Stimulated activated CD4-positive, alpha-beta T cell treated with anti-CD3 and anti-CD28 coated beads, Interleukin-2, amount 100 ng/mL, for 4 hours (primary cell): ENCODE measurements around the gene LYSET.
"Not testable (repeated sequence)": the region's sequence is repeated elsewhere in the genome, so short reads cannot be mapped to it uniquely, and the experiment has no call there.

Source experiments
- DNase-seq: peaks from one replicate; pipeline ENCODE4 v3.0.0-alpha.2; 2020; ENCODE audit warnings: low read depth

The LYSET gene

DNA sequence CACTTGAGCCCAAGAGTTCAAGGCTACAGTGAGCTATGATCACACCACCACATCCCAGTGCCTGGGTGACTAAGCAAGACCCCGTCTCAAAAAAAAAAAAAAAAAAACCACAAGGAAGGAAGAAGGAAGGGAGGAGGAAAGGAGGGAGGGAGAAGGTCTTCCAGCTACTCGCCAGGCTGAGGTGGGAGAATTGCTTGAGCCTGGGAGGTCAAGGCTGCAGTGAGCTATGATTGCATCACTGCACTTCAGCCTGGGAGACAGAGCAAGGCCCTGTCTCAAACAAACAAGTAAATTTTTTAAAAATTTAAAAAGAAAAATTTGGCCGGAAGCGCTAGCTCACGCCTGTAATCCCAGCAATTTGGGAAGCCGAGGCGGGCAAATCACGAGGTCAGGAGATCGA, 16.5 kb upstream of the LYSET start:
- not testable (repeated sequence) for DNase-seq

- not testable (repeated sequence) for DNase-seq
Measured at GRCh38 chr14:93169619-93170018, 15.5 kb upstream of the LYSET start.

DNA sequence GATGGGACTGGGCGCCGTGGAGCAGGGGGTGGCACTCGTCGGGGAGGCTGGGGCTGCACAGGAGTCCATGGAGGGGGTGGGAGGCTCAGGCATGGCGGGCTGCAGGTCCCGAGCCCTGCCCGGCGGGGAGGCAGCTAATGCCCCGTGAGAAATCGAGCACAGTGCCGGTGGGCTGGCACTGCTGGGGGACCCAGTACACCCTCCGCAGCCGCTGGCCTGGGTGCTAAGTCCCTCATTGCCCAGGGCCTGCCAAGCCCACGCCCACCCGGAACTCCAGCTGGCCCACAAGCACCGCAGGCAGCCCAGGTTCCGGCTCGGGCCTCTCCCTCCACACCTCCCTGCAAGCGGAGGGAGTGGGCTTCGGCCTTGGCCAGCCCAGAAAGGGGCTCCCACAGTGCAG, 15.0 kb upstream of the LYSET start:
- not testable (repeated sequence) for DNase-seq

- no peak for DNase-seq
Measured at GRCh38 chr14:93171376-93171775, 13.7 kb upstream of the LYSET start.

DNA sequence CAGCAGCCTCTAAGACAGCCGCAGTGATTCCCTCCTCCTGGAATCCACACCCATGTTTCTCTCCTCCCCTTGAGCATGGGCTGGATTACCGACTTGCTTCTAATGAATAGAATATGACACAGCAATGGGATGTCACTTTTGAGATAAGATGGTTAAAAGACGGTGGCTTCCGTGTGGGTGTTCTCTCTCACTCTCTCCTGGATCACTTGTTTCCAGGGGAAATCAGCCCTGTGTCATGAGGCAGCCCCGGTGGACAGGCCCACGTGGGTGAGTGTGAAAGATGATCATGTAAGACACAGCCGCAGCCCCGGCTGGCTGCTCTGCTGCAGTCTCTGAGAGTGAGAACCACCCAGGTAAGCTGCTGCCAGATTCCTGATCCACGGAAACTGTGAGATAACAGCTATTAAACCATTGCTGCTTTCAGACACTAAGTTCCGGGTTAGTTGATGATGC, 11.1 kb upstream of the LYSET start:
- DNase-seq: no peak

DNA sequence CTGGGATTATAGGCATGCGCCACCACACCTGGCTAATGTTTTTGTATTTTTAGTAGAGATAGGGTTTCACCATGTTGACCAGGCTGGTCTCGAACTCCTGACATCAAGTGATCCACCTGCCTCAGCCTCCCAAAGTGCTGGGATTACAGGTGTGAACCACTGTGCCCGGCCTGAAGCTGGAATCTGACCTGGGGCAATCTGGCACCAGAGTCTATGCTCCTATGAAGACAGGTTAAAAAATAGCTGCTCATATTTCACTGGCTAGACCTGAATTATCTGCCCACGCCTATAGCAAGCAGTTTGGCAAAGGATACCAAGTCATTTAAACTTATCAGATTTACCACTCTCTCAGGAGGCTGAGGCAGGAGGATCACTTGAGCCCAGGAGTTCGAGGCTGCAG, 10.4 kb upstream of the LYSET start:
- DNase-seq: not testable (repeated sequence)

- DNase-seq: no peak
Measured at GRCh38 chr14:93175492-93175891, 9.6 kb upstream of the LYSET start.

DNA sequence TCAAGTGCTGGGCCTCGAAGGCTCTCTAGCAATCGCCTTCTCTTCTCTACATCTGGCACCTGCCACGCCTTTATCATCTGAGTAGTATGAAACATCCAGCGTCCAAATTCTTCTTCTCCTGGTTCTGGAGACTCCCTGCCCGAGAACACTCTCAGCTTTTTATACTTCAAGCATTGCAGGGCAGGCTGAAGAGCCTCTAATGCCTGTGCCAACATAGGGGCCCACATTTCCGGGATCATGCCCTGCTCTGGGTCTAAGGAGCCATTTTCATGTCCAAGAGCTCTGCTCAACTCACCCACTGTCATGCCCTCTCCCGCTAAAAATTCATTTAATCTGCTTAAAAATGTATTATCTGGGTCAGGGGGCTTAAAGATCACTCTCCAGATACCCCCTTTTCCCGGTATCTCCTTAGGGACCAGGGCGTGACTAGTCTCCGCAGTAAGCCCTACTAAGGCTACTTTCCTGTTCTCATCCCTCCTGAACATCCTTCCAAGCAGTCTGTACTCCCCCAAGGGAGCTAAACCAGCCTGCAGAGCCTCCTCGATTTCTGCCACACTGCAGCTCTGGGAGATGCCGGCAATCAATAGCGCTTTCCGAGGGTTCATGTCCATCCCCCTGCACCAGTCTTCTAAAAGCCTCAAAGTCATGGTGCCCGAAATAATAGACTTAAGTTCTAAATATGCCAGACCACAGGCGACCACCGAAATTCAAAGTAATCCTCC, 1.4 kb upstream of the LYSET start:
- DNase-seq: no peak

GRCh38 chr14:93185349-93185720, 218 bp downstream of the LYSET start:
- DNase-seq: no peak

DNA sequence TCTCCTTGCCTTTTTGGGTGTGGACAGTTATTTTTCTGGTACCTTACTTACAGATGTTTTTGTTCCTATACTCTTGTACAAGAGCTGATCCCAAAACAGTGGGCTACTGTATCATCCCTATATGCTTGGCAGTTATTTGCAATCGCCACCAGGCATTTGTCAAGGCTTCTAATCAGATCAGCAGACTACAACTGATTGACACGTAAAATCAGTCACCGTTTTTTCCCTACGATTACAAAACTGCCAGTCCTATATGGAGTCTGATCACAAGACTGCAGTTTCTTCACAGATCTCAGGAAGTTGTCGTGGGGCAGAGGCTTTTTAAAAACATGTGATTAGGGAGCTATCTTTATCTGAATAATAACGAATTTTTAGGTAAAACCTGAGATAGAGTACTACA, 1.3 kb downstream of the LYSET start:
- no peak for DNase-seq

DNA sequence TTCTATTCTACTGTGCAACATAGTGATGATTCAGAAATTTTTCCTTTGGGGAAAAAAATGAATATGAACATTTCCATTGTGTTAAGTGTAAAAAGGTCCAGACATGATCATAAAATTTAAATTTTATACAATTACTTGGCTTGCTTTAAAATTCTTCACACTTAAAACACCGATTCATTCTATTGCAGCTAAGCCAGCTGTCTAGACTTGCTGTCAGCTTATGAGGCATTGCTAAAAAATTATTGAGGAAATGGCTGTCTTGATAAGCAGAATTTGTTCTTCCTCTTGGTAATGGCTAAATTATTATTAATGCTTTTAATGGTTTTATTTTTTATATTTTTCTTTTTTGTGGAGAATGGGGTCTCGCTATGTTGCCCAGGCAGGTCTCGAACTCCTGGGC, 1.8 kb downstream of the LYSET start:
- no peak for DNase-seq

- no peak for DNase-seq
Measured at GRCh38 chr14:93195316-93195999, 10.3 kb downstream of the LYSET start.

DNA sequence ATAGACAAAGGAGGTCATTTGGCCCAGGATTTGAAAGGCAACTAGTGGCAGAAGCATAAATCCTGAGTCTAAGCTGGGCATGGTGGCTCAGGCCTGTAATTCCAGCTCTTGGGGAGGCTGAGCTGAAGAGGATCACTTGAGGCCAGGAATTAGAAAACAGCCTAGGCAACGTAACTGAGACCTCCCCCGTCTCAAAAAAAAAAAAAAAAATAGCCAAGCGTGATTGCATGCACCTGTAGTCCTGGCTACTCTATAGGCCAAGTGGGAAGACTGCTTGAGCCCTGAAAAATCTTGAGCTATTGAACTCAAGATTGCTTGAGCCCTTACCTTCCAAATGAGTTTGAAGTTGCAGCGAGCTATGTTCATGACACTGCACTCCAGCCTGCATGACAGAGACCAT, 13.9 kb downstream of the LYSET start:
- DNase-seq: no peak

- no peak for DNase-seq
Measured at GRCh38 chr14:93200553-93200952, 15.4 kb downstream of the LYSET start.

- DNase-seq: no peak
Measured at GRCh38 chr14:93201155-93201704, 16.1 kb downstream of the LYSET start.

- peak; percentile 80 for DNase-seq
Measured at GRCh38 chr14:93206793-93207467, 21.8 kb downstream of the LYSET start, which contains the start of the genes GON7 and UBR7. Gene GON7, minus strand, starts transcription at chr14:93207065. Its CDS starts 28 bp downstream, at chr14:93207037. Gene UBR7, plus strand, starts transcription at chr14:93207256. Its CDS starts 36 bp downstream, at chr14:93207292.

DNA sequence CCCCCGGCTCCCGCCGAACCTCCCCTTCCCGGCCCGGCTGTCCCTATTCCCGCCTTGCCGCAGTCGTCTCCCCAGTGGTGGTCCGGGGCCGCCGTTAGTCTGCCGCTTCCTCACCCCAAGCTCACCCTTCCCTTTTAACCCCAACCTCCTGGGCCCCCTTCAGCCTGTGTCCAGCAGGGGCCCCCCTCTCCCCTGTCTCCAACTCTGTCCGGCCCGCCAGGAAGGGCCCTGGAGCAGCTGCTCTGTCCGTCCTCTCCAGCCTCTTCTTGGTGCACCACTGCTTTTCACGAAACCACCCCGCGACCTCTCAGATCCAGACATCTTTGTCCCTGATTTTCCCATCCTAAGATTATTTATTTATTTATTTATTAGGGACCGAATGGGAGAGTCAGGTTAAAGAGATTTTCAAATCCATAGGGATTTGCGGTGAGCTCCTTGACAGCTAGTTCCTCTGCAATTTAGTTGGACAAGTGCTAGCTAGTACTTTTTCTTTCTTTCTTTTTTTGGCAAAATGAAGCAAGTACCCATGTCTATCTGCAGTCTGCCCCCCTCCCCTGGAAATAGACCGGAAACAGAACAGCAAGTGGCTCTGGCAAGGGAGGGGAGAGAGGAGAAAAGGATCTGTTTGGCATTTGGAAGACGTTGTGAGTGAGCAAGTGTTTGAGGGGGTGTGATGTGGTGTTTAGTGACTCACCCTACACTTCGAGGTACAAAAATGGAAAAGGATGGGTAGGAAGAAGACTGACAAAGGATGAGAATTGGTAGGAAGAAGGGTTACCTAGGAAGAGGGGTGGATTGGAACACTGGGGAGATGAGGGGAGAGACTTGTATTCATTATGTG, 22.6 kb downstream of the LYSET start:
- no peak for DNase-seq

DNA sequence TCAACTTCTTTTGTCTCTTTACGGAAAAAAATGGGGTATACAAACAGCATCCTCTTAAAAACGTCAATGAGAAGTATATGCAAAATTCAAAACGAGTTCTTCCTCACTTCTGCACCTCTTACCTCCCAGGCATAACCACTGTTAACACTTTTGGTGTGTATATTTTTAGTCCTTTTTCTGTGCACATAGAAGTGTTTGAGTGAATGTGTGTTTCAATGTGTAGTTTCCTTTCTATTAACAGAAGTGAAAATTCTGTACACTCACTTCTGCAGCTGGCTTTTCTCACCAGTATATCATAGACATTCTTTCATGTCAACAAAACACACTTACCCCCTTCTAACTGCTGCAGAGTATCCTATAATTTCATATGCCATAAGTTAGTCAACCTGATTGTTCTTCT, 27.3 kb downstream of the LYSET start:
- no peak for DNase-seq

DNA sequence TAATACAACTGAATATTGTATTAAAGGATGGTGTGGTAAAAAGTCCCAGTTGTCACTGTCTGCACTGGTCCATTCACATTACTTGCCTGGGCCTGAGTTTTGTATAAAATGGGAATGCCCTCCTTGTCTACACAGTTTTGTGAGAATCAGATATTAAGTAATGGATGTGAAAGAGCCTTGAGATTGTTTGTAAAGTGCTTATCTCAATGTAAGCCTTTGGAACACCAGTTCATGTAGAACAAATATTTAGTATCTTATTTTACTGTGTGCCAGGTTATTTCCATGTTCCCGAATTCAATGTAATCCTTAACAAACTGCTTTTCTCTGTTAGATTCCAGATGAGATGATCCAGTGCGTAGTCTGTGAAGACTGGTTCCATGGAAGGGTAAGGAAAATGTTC, 29.5 kb downstream of the LYSET start:
- DNase-seq: no peak

GRCh38 chr14:93219103-93219726, 34.1 kb downstream of the LYSET start:
- DNase-seq: peak; percentile 39

- DNase-seq: no peak
Measured at GRCh38 chr14:93220509-93220908, 35.4 kb downstream of the LYSET start.
